Frontal cortex (tissue), 4 donors: ENCODE results near the gene PORCN. TPM values are rescaled to one million over a fixed set of nuclear protein-coding genes. Genes with fewer than 3 reads are reported as not detected.
"Not testable (repeated sequence)": the region's sequence is repeated elsewhere in the genome, so short reads cannot be mapped to it uniquely, and the experiment has no call there.

ENCODE experiments used
- DNase-seq, 2 donors: peaks; one replicate each; pipeline ENCODE4 v3.0.0; 2012; ENCODE audit warnings: low spot score in 2 of 2
- FAIRE-seq: peaks from 2 replicates; lab custom pipeline; 2012; peaks lifted over from hg19 to GRCh38; lab: Jason Lieb, UNC
- total RNA-seq: library from RNA; depleted of rRNA; stranded (reverse); fragments of >200 nt; gene quantifications from one replicate; pipeline ENCODE4 v1.2.3, GENCODE V29; 2014
- donor health status: control.
- donor health status: control.
- donor health status: control.

The PORCN gene
- total RNA-seq, 1 donor from 2014 or later: 7.3 TPM

- FAIRE-seq (no peak), DNase-seq (no peak)
Measured at GRCh38 chrX:48507246-48507645, 1.5 kb upstream of the PORCN start.

GRCh38 chrX:48509245-48509590, 426 bp downstream of the PORCN start:
- no peak for DNase-seq
- FAIRE-seq: no peak

- FAIRE-seq: no peak
- no peak for DNase-seq
Measured at GRCh38 chrX:48509619-48510018, 827 bp downstream of the PORCN start.

GRCh38 chrX:48511560-48511959, 2.8 kb downstream of the PORCN start:
- no peak for FAIRE-seq
- DNase-seq: no peak

GRCh38 chrX:48512371-48512935, 3.7 kb downstream of the PORCN start:
- DNase-seq (no peak), FAIRE-seq (no peak)

GRCh38 chrX:48513670-48514069, 4.9 kb downstream of the PORCN start:
- no peak for FAIRE-seq

GRCh38 chrX:48514126-48514806, 5.5 kb downstream of the PORCN start:
- FAIRE-seq (no peak), DNase-seq (no peak)

More at GRCh38 chrX:48513670-48514069, 4.9 kb downstream of the PORCN start:
- DNase-seq: no peak

- FAIRE-seq (no peak), DNase-seq (no peak)
Measured at GRCh38 chrX:48514868-48515460, 6.2 kb downstream of the PORCN start.

GRCh38 chrX:48515842-48516241, 7.0 kb downstream of the PORCN start:
- no peak for FAIRE-seq
- DNase-seq: no peak

GRCh38 chrX:48516285-48516684, 7.5 kb downstream of the PORCN start:
- DNase-seq (no peak), FAIRE-seq (no peak)

- FAIRE-seq (no peak), DNase-seq (no peak)
Measured at GRCh38 chrX:48516987-48517386, 8.2 kb downstream of the PORCN start.

- FAIRE-seq, DNase-seq: not testable (repeated sequence)
Measured at GRCh38 chrX:48519481-48519880, 10.7 kb downstream of the PORCN start.

- no peak for FAIRE-seq
- DNase-seq: no peak
Measured at GRCh38 chrX:48520455-48520854, 11.7 kb downstream of the PORCN start.

- DNase-seq (no peak), FAIRE-seq (no peak)
Measured at GRCh38 chrX:48520976-48521352, 12.2 kb downstream of the PORCN start.

- DNase-seq: peak; percentile 76 to 85
- no peak for FAIRE-seq
Measured at GRCh38 chrX:48521353-48522243, 12.8 kb downstream of the PORCN start, which contains the start of gene EBP. Gene EBP (plus strand): TSS chrX:48521808. CDS start chrX:48523772, 1,964 bp downstream.

- DNase-seq (no peak), FAIRE-seq (no peak)
Measured at GRCh38 chrX:48522291-48522690, 13.5 kb downstream of the PORCN start.

GRCh38 chrX:48523682-48524081, 14.9 kb downstream of the PORCN start:
- no peak for FAIRE-seq

GRCh38 chrX:48525853-48526252, 17.1 kb downstream of the PORCN start:
- not testable (repeated sequence) for DNase-seq, FAIRE-seq

More at GRCh38 chrX:48523682-48524081, 14.9 kb downstream of the PORCN start:
- DNase-seq: no peak

GRCh38 chrX:48530736-48531135, 21.9 kb downstream of the PORCN start:
- FAIRE-seq (no peak), DNase-seq (no peak)

- no peak for FAIRE-seq
Measured at GRCh38 chrX:48531358-48531959, 22.7 kb downstream of the PORCN start.

More at GRCh38 chrX:48531358-48531959, 22.7 kb downstream of the PORCN start:
- DNase-seq: no peak
